Measurements from ENCODE around the gene ACKR4.

ACKR4 gene

DNA sequence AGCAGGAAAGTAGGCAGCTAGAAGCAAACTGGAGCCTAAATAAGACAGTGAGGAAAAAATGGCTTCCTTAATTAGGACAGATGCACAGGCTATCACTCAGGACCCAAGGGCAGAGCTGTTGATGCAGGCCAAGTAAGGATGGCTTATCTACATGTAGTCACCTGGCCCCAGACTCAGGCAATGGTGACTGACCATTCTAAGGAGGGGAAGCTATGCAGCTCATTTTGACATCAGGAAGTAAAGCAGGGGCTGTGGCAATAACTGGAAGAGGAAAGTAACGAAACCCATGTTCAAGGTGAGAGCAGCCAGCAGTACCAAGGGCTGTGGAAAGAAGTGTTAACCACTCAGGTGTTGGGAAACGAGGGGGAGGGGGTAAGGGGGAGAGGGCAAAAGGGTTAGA is 46.3 kb downstream of the ACKR4 start:
- DNase-seq: no peak

DNA sequence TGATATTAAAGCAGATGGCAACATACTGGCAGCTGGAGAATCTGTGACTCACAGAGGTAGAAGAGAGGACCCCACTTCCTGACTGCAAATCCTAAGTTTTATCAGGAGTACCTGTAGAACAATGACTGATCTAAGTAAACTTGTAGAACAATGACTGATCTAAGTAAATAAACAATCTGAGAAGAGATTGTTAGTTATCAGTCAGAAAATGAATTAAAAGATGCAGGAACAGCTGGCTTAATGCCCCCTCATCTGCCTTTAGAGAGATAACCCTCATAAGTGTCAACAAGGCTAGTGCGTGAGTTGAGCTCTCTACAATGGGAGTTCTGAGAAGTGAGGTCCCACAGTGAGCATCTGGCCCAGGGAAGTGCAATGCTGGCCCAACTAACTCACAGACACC is 48.0 kb downstream of the ACKR4 start:
- no peak for DNase-seq

DNA sequence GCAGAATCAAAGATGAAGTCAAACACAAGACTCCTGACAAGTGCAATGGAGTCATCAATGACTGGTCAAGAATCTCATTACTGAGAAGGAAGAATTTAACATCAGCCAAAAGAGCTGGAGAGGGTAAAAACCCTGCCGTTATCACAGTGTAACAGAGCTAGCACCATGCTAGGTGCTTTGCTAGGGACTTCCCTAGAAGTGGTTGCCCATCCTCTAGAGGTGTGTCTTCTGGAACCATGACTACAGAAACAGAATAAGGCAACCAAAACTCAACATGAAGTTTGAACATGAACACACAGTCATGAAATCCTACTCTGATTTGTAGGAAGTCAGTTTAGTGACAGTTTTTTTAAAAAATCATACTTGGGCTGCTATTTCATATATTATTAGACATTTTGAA is 53.1 kb downstream of the ACKR4 start:
- no peak for DNase-seq

Data from NCI-H526 (cell line).